ENCODE measurements around the gene GOLM1. TPM values are rescaled to one million over a fixed set of nuclear protein-coding genes. Genes with fewer than 3 reads are reported as not detected.

GOLM1 gene
- total RNA-seq, 1 experiment from 2014 or later = 71.6 TPM

DNA sequence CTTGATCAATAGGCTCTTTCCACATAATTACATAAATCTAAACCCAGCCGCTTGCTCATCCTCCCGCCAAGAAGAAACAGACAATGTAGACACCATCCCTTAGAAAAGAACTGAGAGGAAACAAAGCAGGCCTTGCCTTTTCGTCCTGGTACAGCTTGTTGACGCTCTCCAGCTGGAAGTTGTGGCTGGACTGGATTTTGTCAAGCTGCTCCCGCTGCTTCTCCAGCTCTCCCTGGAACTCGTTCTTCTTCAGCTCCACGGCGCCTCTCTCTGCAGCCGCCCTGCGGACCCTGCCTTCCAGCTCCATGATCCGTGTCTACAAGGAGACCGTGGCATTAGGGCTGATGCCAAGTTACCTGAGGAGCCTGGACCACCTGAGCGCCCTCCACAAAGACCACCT is 22.1 kb downstream of the GOLM1 start:
- H3K9ac ChIP-seq (ENCODE audit: extremely low read depth, insufficient read length, low read length) = no peak overlapping the region
- no peaks in the 10 kb centered on the region for H3K79me1 ChIP-seq (ENCODE audit: insufficient read depth, low read depth, low read length, poor library complexity, severe bottlenecking)
- no peak overlapping the region for H4K8ac ChIP-seq (replicated peaks; ENCODE audit: insufficient read length, low read depth, low read length)
- no peak overlapping the region for H2BK12ac ChIP-seq (ENCODE audit: insufficient read length, low read depth, low read length)
- no peaks in the 10 kb centered on the region for H3K9me3 Mint-ChIP-seq
- no peak overlapping the region for H3K27ac ChIP-seq (ENCODE audit: insufficient read length, low read depth, low read length)
- no peaks in the 10 kb centered on the region for H3K9me3 ChIP-seq (ENCODE audit: control insufficient read depth, low read depth, low read length)
- no peak overlapping the region for H4K91ac ChIP-seq (ENCODE audit: insufficient read length, low read depth, low read length)
- H3K79me2 ChIP-seq (ENCODE audit: insufficient read depth, low read length) = no peaks in the 10 kb centered on the region
- H2BK20ac ChIP-seq (ENCODE audit: low read depth, low read length, poor library complexity, severe bottlenecking) = no peak overlapping the region
- peak overlapping the region; percentile 44 to 74 (median 70); a peak in 3 of 7 replicates for H3K27ac Mint-ChIP-seq
- no peak overlapping the region for H3K18ac ChIP-seq (ENCODE audit: insufficient read length, low read depth, low read length)
- H3K4me2 ChIP-seq (ENCODE audit: insufficient read depth, insufficient read length, low read length) = no peak overlapping the region
- H3K23ac ChIP-seq (ENCODE audit: insufficient read length, low read depth, low read length) = no peak overlapping the region
- no peaks in the 10 kb centered on the region for H3K27me3 ChIP-seq (ENCODE audit: insufficient read depth, low read length)
- H3K36me3 Mint-ChIP-seq (ENCODE audit: insufficient read depth in 1 of 3, low read depth in 3 of 3) = peaks cover 23 to 43% (median 32%) of the 10 kb centered on the region in 3 experiments
- H3K4me1 ChIP-seq (ENCODE audit: insufficient read depth, low read length) = no peaks in the 10 kb centered on the region
- H2BK120ac ChIP-seq (ENCODE audit: low read depth, low read length, poor library complexity, severe bottlenecking) = no peak overlapping the region
- H2AK5ac ChIP-seq (ENCODE audit: insufficient read length, low read length) = no peak overlapping the region
- peaks cover 22 to 37% of the 10 kb centered on the region in 2 experiments for H3K4me1 Mint-ChIP-seq
- H3K14ac ChIP-seq (ENCODE audit: insufficient read depth, low read length) = no peak overlapping the region
- no peak overlapping the region for H3K4ac ChIP-seq (ENCODE audit: low read depth, low read length)
- H3K4me3 Mint-ChIP-seq = no peak overlapping the region
- no peaks in the 10 kb centered on the region for H4K20me1 ChIP-seq (ENCODE audit: control insufficient read depth, insufficient read depth, insufficient read length)
- WGBS (ENCODE audit: extremely low coverage, insufficient read length, low lambda C conversion rate) = no CpG with 5 or more reads among the region's 13 CpGs
- no peak overlapping the region for H3T11ph ChIP-seq (ENCODE audit: low read length)
- H2AFZ ChIP-seq (ENCODE audit: low read length) = no peak overlapping the region
- no peak for DNase-seq
- H4K5ac ChIP-seq (ENCODE audit: insufficient read length, low read depth, low read length) = no peak overlapping the region
- no peak overlapping the region for H3K56ac ChIP-seq (ENCODE audit: insufficient read length, low read depth, low read length)
- TF ChIP-seq, protein P1, sequence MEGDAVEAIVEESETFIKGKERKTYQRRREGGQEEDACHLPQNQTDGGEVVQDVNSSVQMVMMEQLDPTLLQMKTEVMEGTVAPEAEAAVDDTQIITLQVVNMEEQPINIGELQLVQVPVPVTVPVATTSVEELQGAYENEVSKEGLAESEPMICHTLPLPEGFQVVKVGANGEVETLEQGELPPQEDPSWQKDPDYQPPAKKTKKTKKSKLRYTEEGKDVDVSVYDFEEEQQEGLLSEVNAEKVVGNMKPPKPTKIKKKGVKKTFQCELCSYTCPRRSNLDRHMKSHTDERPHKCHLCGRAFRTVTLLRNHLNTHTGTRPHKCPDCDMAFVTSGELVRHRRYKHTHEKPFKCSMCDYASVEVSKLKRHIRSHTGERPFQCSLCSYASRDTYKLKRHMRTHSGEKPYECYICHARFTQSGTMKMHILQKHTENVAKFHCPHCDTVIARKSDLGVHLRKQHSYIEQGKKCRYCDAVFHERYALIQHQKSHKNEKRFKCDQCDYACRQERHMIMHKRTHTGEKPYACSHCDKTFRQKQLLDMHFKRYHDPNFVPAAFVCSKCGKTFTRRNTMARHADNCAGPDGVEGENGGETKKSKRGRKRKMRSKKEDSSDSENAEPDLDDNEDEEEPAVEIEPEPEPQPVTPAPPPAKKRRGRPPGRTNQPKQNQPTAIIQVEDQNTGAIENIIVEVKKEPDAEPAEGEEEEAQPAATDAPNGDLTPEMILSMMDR (conservative IDR thresholded peaks at IDR 0.05) = no peak
- H3K27me3 Mint-ChIP-seq (ENCODE audit: low read depth) = no peaks in the 10 kb centered on the region
- H3K23me2 ChIP-seq (ENCODE audit: insufficient read length, low read depth, low read length, poor library complexity, severe bottlenecking) = no peaks in the 10 kb centered on the region
- no peak overlapping the region for H2BK15ac ChIP-seq (ENCODE audit: low read depth, low read length)
- no peak overlapping the region for H2BK5ac ChIP-seq (ENCODE audit: insufficient read length, low read length)

Measured in H9 (cell line).